MV-4-11 (cell line): ENCODE data around the gene DYSF.
A peak's percentile ranks its signal among the peaks of the same experiment; 100 is the strongest.
"Not testable (repeated sequence)": the region's sequence is repeated elsewhere in the genome, so short reads cannot be mapped to it uniquely, and the experiment has no call there.

ENCODE experiments used
- DNase-seq: peaks from one replicate; lab custom pipeline; 2025; lab: John Stamatoyannopoulos, UW

The DYSF gene

GRCh38 chr2:71472019-71472418, 18.7 kb downstream of the DYSF start:
- DNase-seq: no peak

- no peak for DNase-seq
Observed at GRCh38 chr2:71473346-71474031, 20.1 kb downstream of the DYSF start.

- peak; percentile 39 for DNase-seq
Observed at GRCh38 chr2:71474116-71474743, 20.9 kb downstream of the DYSF start.

- no peak for DNase-seq
Observed at GRCh38 chr2:71474744-71475397, 21.5 kb downstream of the DYSF start.

- no peak for DNase-seq
Observed at GRCh38 chr2:71476495-71476894, 23.1 kb downstream of the DYSF start.

GRCh38 chr2:71477231-71477691, 23.9 kb downstream of the DYSF start:
- no peak for DNase-seq

- no peak for DNase-seq
Observed at GRCh38 chr2:71478806-71479205, 25.4 kb downstream of the DYSF start.

- no peak for DNase-seq
Observed at GRCh38 chr2:71479261-71479660, 25.9 kb downstream of the DYSF start.

GRCh38 chr2:71481111-71481510, 27.8 kb downstream of the DYSF start:
- DNase-seq: no peak

- DNase-seq: no peak
Observed at GRCh38 chr2:71482055-71482454, 28.7 kb downstream of the DYSF start.

- DNase-seq: no peak
Observed at GRCh38 chr2:71483246-71483645, 29.9 kb downstream of the DYSF start.

- DNase-seq: no peak
Observed at GRCh38 chr2:71484354-71484753, 31.0 kb downstream of the DYSF start.

- no peak for DNase-seq
Observed at GRCh38 chr2:71486881-71487640, 33.7 kb downstream of the DYSF start.

- DNase-seq: not testable (repeated sequence)
Observed at GRCh38 chr2:71491551-71491950, 38.2 kb downstream of the DYSF start.

- no peak for DNase-seq
Observed at GRCh38 chr2:71492112-71492511, 38.8 kb downstream of the DYSF start.

GRCh38 chr2:71494091-71494490, 40.7 kb downstream of the DYSF start:
- no peak for DNase-seq

GRCh38 chr2:71494523-71495155, 41.3 kb downstream of the DYSF start:
- DNase-seq: no peak

- DNase-seq: no peak
Observed at GRCh38 chr2:71496156-71496770, 42.9 kb downstream of the DYSF start.

- DNase-seq: no peak
Observed at GRCh38 chr2:71498261-71498701, 44.9 kb downstream of the DYSF start.

GRCh38 chr2:71499691-71500090, 46.3 kb downstream of the DYSF start:
- DNase-seq: no peak

- no peak for DNase-seq
Observed at GRCh38 chr2:71500426-71501079, 47.2 kb downstream of the DYSF start.
